ENCODE data around the gene SERPINA10. TPM values are rescaled to one million over a fixed set of nuclear protein-coding genes. Genes with fewer than 3 reads are reported as not detected.

Gene SERPINA10
- total and polyA plus RNA-seq, 10 of the 15 experiments (the other 5 are each of a cell fraction or from before 2014, with no cell fraction given): not detected

DNA sequence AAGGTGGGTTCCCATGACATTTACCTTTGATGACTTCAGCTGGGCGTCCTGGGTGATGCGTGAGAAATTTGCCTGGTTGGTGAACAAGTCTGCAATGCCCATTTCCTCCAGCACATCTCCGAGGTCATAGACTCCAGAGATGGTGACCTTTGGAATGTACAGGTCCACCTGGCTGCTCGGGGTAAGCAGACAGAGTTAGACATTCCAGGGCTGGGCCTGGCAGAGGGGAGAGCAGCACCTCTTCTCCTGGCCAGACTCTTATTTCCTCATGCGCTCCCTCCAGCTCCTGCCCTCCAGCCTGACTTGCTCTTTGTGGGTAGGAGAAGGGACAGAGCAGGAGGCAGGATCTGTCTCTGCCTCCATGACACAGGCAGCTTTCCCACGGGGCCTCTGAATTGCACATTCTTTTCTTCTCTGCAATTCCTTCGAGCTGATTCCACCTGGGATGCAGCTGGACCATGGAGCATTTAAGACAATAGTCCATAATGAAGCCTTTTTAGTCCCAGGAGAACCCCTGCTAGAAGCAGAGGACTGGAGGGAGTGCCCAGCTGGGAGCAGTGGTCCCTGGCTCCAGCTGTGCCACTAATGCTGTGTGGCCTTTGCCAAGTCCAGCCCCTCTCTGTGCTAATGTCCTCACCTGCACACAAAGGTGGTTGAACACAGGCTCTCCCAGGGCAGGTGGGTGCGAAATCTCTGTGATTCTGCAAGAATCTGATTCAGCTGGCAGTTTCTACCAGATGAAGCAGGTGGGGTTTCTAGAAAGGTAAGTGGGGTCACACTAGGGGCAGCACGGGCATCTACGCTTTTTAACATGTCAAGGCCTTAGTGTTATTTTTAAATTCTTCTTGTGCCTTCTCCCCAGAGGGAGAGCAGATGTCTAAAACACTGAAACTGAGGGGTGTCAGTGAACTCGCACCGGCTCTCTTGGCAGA is 13.2 kb upstream of the SERPINA10 start (continued):
- TF ChIP-seq E4F1 (IDR thresholded peaks at IDR 0.05; ENCODE audit: borderline replicate concordance, partially characterized antibody): no peak
- no peak for TF ChIP-seq PAX8 (IDR thresholded peaks at IDR 0.05)
- TF ChIP-seq SREBF1 (IDR thresholded peaks at IDR 0.05; ENCODE audit: low read length): no peak
- TF ChIP-seq ZNF592 (IDR thresholded peaks at IDR 0.05): no peak
- TF ChIP-seq GABPA (IDR thresholded peaks at IDR 0.05; ENCODE audit: low read depth): no peak
- no peak for TF ChIP-seq SUPT20H (IDR thresholded peaks at IDR 0.05; ENCODE audit: borderline replicate concordance, control insufficient read depth, low read depth, low read length)

Measured in GM12878 (cell line).